Naive thymus-derived CD4-positive, alpha-beta T cell (primary cell): ENCODE results near the gene LRBA. TPM values are rescaled to one million over a fixed set of nuclear protein-coding genes. Genes with fewer than 3 reads are reported as not detected.

ENCODE experiments used
- ATAC-seq: fragments of 150-1000 bp; cut with Tn5 transposase; 2 replicates; pipeline ENCODE4 v1.10.0; 2021; ENCODE audit warnings: mild to moderate bottlenecking, moderate library complexity
- CTCF ChIA-PET: fragments of 350-600 bp; sonication (Branson Sonifier 250); formaldehyde crosslinking; loops from one replicate; lab custom pipeline; 2021; ENCODE audit warnings: antibody characterized with exemption; lab: Charles Lee
- POLR2A ChIA-PET: fragments of 350-600 bp; sonication (Branson Sonifier 250); formaldehyde crosslinking; loops from one replicate; lab custom pipeline; 2021; ENCODE audit warnings: antibody characterized with exemption, inconsistent platforms; lab: Charles Lee
- DNase-seq, 9 donors: peaks; one replicate each; pipeline versions ENCODE4 v3.0.0 to v3.0.0-alpha.2; 2020 to 2022; ENCODE audit warnings: mixed read lengths in 1 of 9
- H3K27ac ChIP-seq: one replicate; pipeline ENCODE4 v1.7.0; 2013; ENCODE audit warnings: mild to moderate bottlenecking, low read depth, low read length, moderate library complexity
- H3K27me3 ChIP-seq, 2 donors: one replicate each; pipeline ENCODE4 v1.7.0; 2013; ENCODE audit warnings: low read length in 2 of 2, mild to moderate bottlenecking in 2 of 2, moderate library complexity in 2 of 2; ENCODE audit not compliant: control insufficient read depth in 2 of 2, insufficient read depth in 2 of 2
- H3K36me3 ChIP-seq, 3 experiments: 1 replicate in 2 of 3; 2 replicates in 1 of 3; pipeline ENCODE4 v1.7.0; 2013; ENCODE audit warnings: low read length in 3 of 3, mild to moderate bottlenecking in 3 of 3, moderate library complexity in 1 of 3; ENCODE audit not compliant: insufficient read depth in 3 of 3, control insufficient read depth in 2 of 3
- H3K4me1 ChIP-seq, 2 donors: one replicate each; pipeline ENCODE4 v1.7.0; 2013; ENCODE audit warnings: low read length in 2 of 2, mild to moderate bottlenecking in 2 of 2, moderate library complexity in 1 of 2; ENCODE audit not compliant: control insufficient read depth in 2 of 2, insufficient read depth in 2 of 2
- H3K4me3 ChIP-seq: 2 replicates; pipeline ENCODE4 v1.7.0; 2013; ENCODE audit warnings: mild to moderate bottlenecking, low read length
- H3K9me3 ChIP-seq, 3 experiments: 1 replicate in 2 of 3; 2 replicates in 1 of 3; pipeline ENCODE4 v1.7.0; 2013; ENCODE audit warnings: low read length in 3 of 3; ENCODE audit not compliant: control insufficient read depth in 2 of 3
- H3K27ac Mint-ChIP-seq, 9 donors: one replicate each; pipeline ENCODE4 v1.8.0; 2020 to 2022; ENCODE audit warnings: mixed read lengths in 9 of 9, mild to moderate bottlenecking in 8 of 9, moderate library complexity in 5 of 9, inconsistent platforms in 2 of 9
- H3K27me3 Mint-ChIP-seq, 5 donors: one replicate each; pipeline ENCODE4 v1.8.0; 2021 to 2022; ENCODE audit warnings: mixed read lengths in 5 of 5, mild to moderate bottlenecking in 1 of 5
- H3K36me3 Mint-ChIP-seq, 5 donors: one replicate each; pipeline ENCODE4 v1.8.0; 2020 to 2022; ENCODE audit warnings: mixed read lengths in 5 of 5, mild to moderate bottlenecking in 3 of 5, inconsistent platforms in 1 of 5
- H3K4me1 Mint-ChIP-seq, 7 donors: one replicate each; pipeline ENCODE4 v1.8.0; 2020 to 2022; ENCODE audit warnings: mixed read lengths in 7 of 7, mild to moderate bottlenecking in 3 of 7, inconsistent platforms in 1 of 7
- H3K4me3 Mint-ChIP-seq, 10 donors: one replicate each; pipeline ENCODE4 v1.8.0; 2020 to 2022; ENCODE audit warnings: mild to moderate bottlenecking in 10 of 10, mixed read lengths in 10 of 10, moderate library complexity in 6 of 10, inconsistent platforms in 2 of 10
- H3K9me3 Mint-ChIP-seq, 11 donors: one replicate each; pipeline ENCODE4 v1.8.0; 2020 to 2022; ENCODE audit warnings: mixed read lengths in 11 of 11, mild to moderate bottlenecking in 4 of 11, inconsistent platforms in 1 of 11, moderate library complexity in 1 of 11
- intact Hi-C, 2 donors: fragments of 100-400 bp; cut with micrococcal nuclease; formaldehyde crosslinking; loops; one replicate each; pipeline ENCODE4 v1.15.1; 2023
- polyA plus RNA-seq, 2 donors: library from polyadenylated mRNA; unstranded; fragments of 300-500 nt; fragmentation: Illumina TruSeq; gene quantifications; one replicate each; pipeline ENCODE4 v1.2.3, GENCODE V29; 2021
- total RNA-seq, 6 experiments: library from RNA in 5 of 6; stranded (reverse) in 5 of 6; gene quantifications; 1 replicate in 5 of 6; 2 replicates in 1 of 6; pipeline ENCODE4 v1.2.3 and lab custom pipeline; 2021 to 2026

LRBA gene
- total and polyA plus RNA-seq, 7 experiments from 2014 or later = 20.8 to 71.4 (median 58.4) TPM

- H3K36me3 ChIP-seq = peaks cover 0 to 6% (median 0%) of the 10 kb centered on the region in 3 experiments
- Mint-ChIP-seq H3K36me3 (peaks cover 0 to 20% (median 14%) of the 10 kb centered on the region in 5 donors), H3K27me3 (no peaks in the 10 kb centered on the region), H3K27ac (no peak overlapping the region), H3K4me1 (peaks cover 0 to 10% (median 2%) of the 10 kb centered on the region in 7 donors), H3K4me3 (no peak overlapping the region), H3K9me3 (no peaks in the 10 kb centered on the region)
- H3K27ac ChIP-seq = no peak overlapping the region
- intact Hi-C loops = no loop called here
- H3K27me3 ChIP-seq = no peaks in the 10 kb centered on the region
- H3K4me3 ChIP-seq = no peak overlapping the region
- no peaks in the 10 kb centered on the region for H3K9me3 ChIP-seq
- no peak for ATAC-seq
- H3K4me1 ChIP-seq = no peaks in the 10 kb centered on the region
- ChIA-PET CTCF (no interaction called here), POLR2A (no interaction called here)
- no peak for DNase-seq
Measured at GRCh38 chr4:150493851-150494250, 521.2 kb downstream of the LRBA start.

- Histone ChIP-seq H3K4me3 (no peak overlapping the region), H3K4me1 (no peaks in the 10 kb centered on the region), H3K27me3 (no peaks in the 10 kb centered on the region), H3K36me3 (peaks cover 0 to 6% (median 0%) of the 10 kb centered on the region in 3 experiments), H3K9me3 (no peaks in the 10 kb centered on the region), H3K27ac (no peak overlapping the region)
- ChIA-PET POLR2A (no interaction called here), CTCF (no interaction called here)
- Mint-ChIP-seq H3K27ac (no peak overlapping the region), H3K4me1 (peaks cover 0 to 5% (median 0%) of the 10 kb centered on the region in 7 donors), H3K9me3 (no peaks in the 10 kb centered on the region), H3K36me3 (peaks cover 5 to 26% (median 19%) of the 10 kb centered on the region in 5 donors), H3K27me3 (no peaks in the 10 kb centered on the region), H3K4me3 (no peak overlapping the region)
- ATAC-seq (no peak), DNase-seq (no peak)
- intact Hi-C loops = no loop called here
Measured at GRCh38 chr4:150491132-150492049, 523.7 kb downstream of the LRBA start.

- no peak overlapping the region for H3K27ac ChIP-seq
- H3K27ac Mint-ChIP-seq = no peak overlapping the region
- ATAC-seq (no peak), DNase-seq (no peak)
- no peaks in the 10 kb centered on the region for H3K27me3 Mint-ChIP-seq
- peaks cover 0 to 6% (median 2%) of the 10 kb centered on the region in 3 experiments for H3K36me3 ChIP-seq
- no peaks in the 10 kb centered on the region for H3K9me3 ChIP-seq
- peaks cover 0 to 1% (median 0%) of the 10 kb centered on the region in 7 donors for H3K4me1 Mint-ChIP-seq
- H3K4me3 Mint-ChIP-seq = no peak overlapping the region
- no peaks in the 10 kb centered on the region for H3K27me3 ChIP-seq
- ChIA-PET POLR2A (no interaction called here), CTCF (no interaction called here)
- no peak overlapping the region for H3K4me3 ChIP-seq
- no peaks in the 10 kb centered on the region for H3K4me1 ChIP-seq
- intact Hi-C loops = no loop called here
- H3K9me3 Mint-ChIP-seq = peaks cover 0 to 11% (median 0%) of the 10 kb centered on the region in 11 donors
- peaks cover 13 to 62% (median 54%) of the 10 kb centered on the region in 5 donors for H3K36me3 Mint-ChIP-seq
Measured at GRCh38 chr4:150482581-150482980, 532.5 kb downstream of the LRBA start.

- H3K9me3 Mint-ChIP-seq = peaks cover 0 to 11% (median 0%) of the 10 kb centered on the region in 11 donors
- no peak overlapping the region for H3K4me3 ChIP-seq
- no peak overlapping the region for H3K27ac ChIP-seq
- H3K36me3 ChIP-seq = peaks cover 0 to 2% (median 0%) of the 10 kb centered on the region in 3 experiments
- no peak overlapping the region for H3K27ac Mint-ChIP-seq
- H3K27me3 Mint-ChIP-seq = no peaks in the 10 kb centered on the region
- H3K9me3 ChIP-seq = no peaks in the 10 kb centered on the region
- DNase-seq (no peak), ATAC-seq (no peak)
- peaks cover 0 to 5% (median 0%) of the 10 kb centered on the region in 7 donors for H3K4me1 Mint-ChIP-seq
- H3K36me3 Mint-ChIP-seq = peaks cover 8 to 65% (median 51%) of the 10 kb centered on the region in 5 donors
- no peaks in the 10 kb centered on the region for H3K27me3 ChIP-seq
- intact Hi-C loops = loop anchor here in 1 of 2 donors (2.0 kb wide), 1 partner anchor 17 kb away; no protein-coding TSS in a partner anchor
- POLR2A ChIA-PET = no interaction called here
- CTCF ChIA-PET = interaction anchor here (0.6 kb wide), 1 partner anchor 15 kb away, joined by 3 read pairs; no protein-coding TSS in a partner anchor
- no peak overlapping the region for H3K4me3 Mint-ChIP-seq
- no peaks in the 10 kb centered on the region for H3K4me1 ChIP-seq
Measured at GRCh38 chr4:150479657-150480056, 535.4 kb downstream of the LRBA start.

- H3K27ac ChIP-seq = no peak overlapping the region
- ATAC-seq = no peak
- H3K4me3 ChIP-seq = no peak overlapping the region
- H3K9me3 ChIP-seq = no peaks in the 10 kb centered on the region
- peaks cover 16 to 68% (median 54%) of the 10 kb centered on the region in 5 donors for H3K36me3 Mint-ChIP-seq
- H3K27ac Mint-ChIP-seq = peak overlapping the region in 1 of 9 donors; percentile 55
- H3K27me3 Mint-ChIP-seq = no peaks in the 10 kb centered on the region
- peaks cover 0 to 2% (median 0%) of the 10 kb centered on the region in 3 experiments for H3K36me3 ChIP-seq
- no peaks in the 10 kb centered on the region for H3K4me1 ChIP-seq
- H3K27me3 ChIP-seq = no peaks in the 10 kb centered on the region
- ChIA-PET POLR2A (no interaction called here), CTCF (no interaction called here)
- no peak for DNase-seq
- peaks cover 0 to 5% (median 0%) of the 10 kb centered on the region in 7 donors for H3K4me1 Mint-ChIP-seq
- intact Hi-C loops = no loop called here
- peaks cover 0 to 11% (median 0%) of the 10 kb centered on the region in 11 donors for H3K9me3 Mint-ChIP-seq
- H3K4me3 Mint-ChIP-seq = no peak overlapping the region
Measured at GRCh38 chr4:150477869-150478268, 537.2 kb downstream of the LRBA start.

- ATAC-seq (no peak), DNase-seq (no peak)
- no peak overlapping the region for H3K27ac Mint-ChIP-seq
- no peak overlapping the region for H3K4me3 ChIP-seq
- peaks cover 0 to 2% (median 0%) of the 10 kb centered on the region in 3 experiments for H3K36me3 ChIP-seq
- no peak overlapping the region for H3K4me3 Mint-ChIP-seq
- ChIA-PET CTCF (no interaction called here), POLR2A (interaction anchor here (1.5 kb wide), 1 partner anchor 18 kb away, joined by 3 read pairs; no protein-coding TSS in a partner anchor)
- peaks cover 16 to 63% (median 48%) of the 10 kb centered on the region in 5 donors for H3K36me3 Mint-ChIP-seq
- no peaks in the 10 kb centered on the region for H3K27me3 ChIP-seq
- H3K9me3 Mint-ChIP-seq = peaks cover 0 to 11% (median 0%) of the 10 kb centered on the region in 11 donors
- no peaks in the 10 kb centered on the region for H3K4me1 ChIP-seq
- no peaks in the 10 kb centered on the region for H3K9me3 ChIP-seq
- H3K27ac ChIP-seq = no peak overlapping the region
- intact Hi-C loops = no loop called here
- peaks cover 0 to 5% (median 0%) of the 10 kb centered on the region in 7 donors for H3K4me1 Mint-ChIP-seq
- H3K27me3 Mint-ChIP-seq = no peaks in the 10 kb centered on the region
Measured at GRCh38 chr4:150476776-150477175, 538.3 kb downstream of the LRBA start.
